A204.1 (cell line): ENCODE data around the gene MPEG1.

Source experiments
- FAIRE-seq: peaks from 2 replicates; lab custom pipeline; 2012; peaks lifted over from hg19 to GRCh38; lab: Jason Lieb, UNC

The MPEG1 gene

DNA sequence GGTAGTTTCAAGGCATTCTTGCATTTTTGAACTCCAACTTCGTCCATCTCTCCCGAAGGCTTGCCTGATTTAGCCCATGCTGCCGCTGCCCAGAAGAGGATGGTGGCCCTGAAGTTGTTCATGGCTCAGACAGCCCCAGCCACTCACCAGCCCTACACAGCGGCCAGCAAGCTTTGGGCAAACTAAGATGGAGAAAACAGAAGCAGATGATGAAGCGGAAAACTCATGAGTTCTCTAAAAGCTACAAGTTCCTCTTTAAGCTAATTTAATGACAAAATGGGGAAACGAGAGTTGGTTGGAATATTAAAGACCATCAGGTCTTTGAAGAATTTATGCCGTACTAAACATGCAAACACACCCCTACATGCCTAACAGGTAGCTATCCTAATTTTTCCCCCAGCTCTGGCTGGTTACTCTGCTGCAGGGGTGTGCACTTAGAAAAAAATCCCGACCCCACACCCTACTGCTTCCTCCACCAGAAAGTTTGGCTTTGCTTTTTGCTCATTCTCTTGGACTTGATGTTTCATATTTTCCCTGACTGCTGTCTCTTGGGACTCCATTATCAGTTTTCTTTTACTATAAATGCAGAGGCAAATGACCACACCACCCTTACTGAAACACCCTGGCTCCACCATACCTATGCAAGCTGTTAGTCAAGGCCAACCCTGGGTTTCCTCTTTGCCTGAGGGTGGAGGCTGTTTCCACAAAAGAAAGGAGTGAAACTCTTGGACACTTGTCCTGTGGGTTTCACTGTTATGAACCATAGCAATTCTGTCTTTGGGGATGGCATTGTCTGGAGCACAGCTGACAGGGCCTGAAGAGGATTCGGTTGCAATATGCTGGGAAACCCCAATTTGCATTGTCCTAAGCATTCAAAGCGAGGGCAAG lies at the start of gene MPEG1:
TSS of gene MPEG1 (minus strand) at position 184 of the 888 bp plus-strand sequence. CDS start at position 122, 62 bp downstream.
- no peak for FAIRE-seq

DNA sequence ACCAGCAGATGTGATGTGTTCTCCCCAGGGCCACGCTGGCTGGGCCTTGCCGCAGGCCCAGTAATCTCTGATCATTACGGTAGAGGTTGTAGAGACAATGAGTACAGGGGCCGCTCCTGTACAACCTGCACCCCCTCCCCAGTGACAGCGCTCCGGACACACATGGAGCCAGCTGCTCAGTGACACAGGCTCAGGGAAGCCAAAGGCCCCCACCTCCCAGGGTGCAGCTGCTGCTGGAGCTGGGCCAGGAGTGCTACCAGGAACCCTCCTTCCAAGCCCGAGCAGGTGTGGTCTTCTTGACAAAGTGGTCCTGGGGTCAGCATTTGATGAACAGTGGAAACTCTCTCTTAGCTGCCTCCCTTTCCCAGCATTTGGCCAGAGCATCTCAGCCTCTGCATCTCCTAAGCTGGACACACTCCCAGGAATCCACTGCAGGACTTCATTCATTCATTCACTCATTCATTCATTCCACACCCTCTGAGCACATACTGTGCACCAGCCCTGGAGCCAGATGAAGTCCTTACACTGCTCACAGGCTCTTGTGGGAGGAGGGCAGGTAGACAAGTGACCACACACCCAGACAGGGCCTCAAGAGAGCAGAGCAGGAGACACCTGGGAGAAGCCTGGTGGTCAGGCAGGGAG lies 49.6 kb upstream of the MPEG1 start:
- FAIRE-seq: no peak

DNA sequence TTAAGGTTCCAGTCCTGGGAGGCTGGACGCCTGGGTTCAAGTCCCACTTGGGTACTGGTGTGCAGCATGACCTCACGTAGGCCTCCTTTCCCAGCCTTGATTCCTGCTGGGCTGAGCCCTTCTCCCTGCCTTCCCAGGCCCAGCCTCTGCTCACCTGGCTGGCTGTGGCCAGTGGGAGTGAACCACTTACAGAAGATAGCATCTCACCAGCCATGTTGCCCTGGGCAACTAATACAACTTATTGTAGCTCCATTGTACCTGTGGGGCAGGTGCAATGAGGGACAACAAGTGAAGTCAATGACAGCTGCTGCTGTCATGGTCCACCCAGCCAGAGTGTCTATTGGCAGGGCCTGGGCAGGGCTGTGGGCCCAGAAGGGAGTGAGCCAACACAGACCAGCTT lies 48.4 kb upstream of the MPEG1 start:
- FAIRE-seq: no peak

DNA sequence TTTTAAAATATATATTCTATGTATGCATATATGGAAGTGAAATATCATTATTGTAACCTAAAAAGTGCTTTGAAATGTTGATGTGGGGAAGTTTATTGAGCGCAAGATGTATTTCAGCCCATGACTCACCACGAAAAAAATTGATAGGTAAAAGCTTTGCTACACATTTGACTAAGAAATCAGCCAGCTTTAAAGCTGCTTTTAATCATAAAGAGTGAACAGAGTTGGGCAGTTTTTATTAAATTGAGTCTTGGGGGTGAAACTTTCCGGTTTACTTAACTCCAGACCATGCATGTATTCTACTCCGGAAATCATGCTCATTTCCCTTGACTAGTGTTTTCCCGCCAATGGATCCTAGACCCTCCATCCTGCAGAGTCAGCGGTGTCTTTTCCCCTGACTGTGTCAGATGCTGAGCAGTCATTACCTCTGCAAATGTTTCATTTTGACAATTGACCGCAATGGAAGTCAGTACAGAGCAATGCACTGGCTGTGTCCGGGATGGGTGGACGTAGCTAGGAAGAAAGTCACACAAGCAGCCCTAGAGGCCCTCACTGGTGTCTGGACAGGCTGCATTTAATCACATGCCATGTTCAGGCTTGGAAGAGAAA lies 47.2 kb upstream of the MPEG1 start:
- FAIRE-seq: no peak

- no peak for FAIRE-seq
These were observed 46.3 kb upstream of the MPEG1 start for GRCh38 chr11:59259047-59259446.

DNA sequence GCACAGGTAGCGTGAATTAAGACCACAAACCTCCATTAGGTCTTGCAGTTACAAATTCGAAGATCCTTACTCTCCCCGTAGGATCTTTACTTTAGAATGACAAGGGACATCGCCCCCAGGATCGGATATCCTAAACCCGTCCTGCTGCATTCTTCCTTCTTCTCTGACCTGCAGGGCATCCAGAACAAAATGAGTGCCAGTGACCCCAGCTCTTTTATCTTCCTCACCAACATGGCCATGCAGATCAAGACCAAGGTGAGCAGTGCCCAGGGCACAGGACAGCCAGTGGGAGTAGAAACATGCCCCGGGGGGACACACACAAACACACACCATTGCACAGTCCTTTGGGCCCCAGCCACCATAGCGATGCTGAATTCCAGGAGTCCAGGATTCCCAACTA lies 42.6 kb upstream of the MPEG1 start:
- FAIRE-seq: no peak

DNA sequence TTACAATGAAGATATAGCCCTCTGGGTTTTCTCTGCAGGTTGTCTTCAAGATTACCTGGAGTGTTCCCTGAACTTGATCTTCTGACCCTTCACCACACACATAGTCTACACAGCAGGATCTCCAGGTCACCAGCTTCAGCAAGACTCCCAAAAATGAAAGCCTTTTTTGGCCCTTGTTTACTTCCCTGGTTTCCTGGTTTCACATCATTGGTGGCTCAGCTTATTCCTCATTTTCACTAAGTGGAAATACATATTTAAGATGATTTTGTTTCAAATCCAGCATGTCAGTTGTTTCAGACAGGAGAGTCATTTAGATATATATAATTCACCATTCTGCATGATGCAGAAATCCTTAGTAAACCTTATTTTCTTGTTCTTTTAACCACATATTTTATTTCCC lies 41.6 kb upstream of the MPEG1 start:
- FAIRE-seq: no peak

DNA sequence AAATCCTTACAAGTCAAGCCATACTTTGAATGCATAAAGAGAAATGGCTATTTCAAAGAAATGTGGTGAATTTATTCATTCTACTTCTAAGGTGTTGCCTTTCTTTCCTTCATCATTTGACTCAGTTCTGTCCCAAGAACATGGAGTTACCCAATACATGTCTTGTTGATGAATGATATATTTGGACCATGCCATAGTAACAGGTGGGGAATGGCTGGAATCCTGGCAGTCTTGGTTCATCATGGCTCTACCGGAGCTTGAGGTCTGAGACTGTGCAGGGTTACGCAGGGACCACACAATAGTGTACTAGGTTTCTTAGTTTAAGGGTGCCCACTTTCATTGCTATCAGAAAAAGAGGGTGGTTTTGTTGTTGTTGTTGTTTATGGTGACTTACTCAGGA lies 40.3 kb upstream of the MPEG1 start:
- no peak for FAIRE-seq

DNA sequence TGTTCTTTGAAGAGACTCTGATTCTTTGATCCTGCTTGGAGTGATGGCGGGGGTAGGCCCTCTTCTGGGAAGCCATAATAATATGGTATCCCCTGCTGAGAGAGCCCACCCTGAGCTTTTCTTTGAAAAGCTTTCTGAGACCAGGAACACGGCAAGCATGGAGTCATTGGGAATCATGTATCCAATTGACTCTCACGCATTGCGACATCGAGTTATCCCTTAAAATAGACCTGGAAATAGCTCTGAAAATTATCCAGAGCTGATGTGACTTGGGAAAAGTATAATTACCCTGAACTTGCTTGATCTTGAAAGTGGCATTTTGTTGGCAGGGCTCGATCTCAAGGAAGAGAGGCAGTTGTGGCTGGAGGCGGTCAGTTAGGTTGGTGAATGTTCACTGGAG lies 36.8 kb upstream of the MPEG1 start:
- FAIRE-seq: no peak

DNA sequence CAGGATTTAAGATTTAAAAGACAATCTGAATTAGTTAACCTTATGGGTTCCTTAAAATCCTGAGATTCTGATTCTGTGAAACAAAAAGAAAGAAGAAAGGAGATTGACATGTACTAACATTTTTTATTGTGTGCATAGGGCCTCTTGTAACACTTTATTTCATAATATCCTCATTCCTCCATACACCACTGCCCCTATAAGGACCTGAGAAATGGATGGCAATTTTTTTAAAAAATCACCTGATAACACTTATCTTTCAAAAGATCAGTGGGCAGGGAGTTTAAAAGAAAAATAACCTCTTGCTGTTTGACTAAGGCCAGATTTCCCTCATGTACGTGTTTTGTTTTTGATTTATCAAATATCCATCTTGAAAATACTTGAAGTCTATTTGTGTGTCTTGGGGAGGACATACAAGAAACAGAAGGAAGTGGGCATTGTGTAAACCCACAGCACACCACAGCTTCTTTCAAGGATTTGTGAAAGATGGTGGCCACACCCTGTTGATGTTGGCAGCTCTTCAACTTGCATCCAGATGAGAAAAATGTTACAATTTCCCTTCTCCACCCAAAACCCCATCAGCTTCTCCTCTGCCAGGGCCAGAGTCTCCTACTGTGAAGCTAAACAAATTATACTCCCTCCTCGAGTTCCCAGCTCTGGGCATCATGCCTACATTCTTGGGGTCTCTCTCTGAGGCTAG lies 35.0 kb upstream of the MPEG1 start:
- no peak for FAIRE-seq

GRCh38 chr11:59243633-59244032 lies 30.9 kb upstream of the MPEG1 start:
- no peak for FAIRE-seq

GRCh38 chr11:59240322-59240721 lies 27.6 kb upstream of the MPEG1 start:
- FAIRE-seq: peak; percentile 19

DNA sequence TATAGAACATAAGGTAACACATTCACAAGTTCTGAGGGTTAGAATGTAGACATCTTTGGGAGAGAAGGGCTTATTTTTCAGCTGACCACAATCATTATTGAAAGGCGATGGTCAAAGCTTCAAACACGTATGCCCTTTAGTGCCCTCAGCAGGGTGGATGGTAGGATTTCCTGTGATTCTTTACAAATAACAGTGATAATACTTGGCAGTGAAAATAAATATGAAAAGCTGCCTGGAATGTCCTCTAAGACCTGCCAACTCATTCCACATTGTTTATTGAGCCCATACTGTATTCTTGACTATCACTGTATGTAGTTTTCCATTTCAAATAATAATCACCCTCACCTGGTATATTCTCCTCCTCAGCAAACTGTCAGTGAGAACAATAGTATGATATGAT lies 13.7 kb upstream of the MPEG1 start:
- FAIRE-seq: no peak

GRCh38 chr11:59225017-59225416 lies 12.3 kb upstream of the MPEG1 start:
- no peak for FAIRE-seq

DNA sequence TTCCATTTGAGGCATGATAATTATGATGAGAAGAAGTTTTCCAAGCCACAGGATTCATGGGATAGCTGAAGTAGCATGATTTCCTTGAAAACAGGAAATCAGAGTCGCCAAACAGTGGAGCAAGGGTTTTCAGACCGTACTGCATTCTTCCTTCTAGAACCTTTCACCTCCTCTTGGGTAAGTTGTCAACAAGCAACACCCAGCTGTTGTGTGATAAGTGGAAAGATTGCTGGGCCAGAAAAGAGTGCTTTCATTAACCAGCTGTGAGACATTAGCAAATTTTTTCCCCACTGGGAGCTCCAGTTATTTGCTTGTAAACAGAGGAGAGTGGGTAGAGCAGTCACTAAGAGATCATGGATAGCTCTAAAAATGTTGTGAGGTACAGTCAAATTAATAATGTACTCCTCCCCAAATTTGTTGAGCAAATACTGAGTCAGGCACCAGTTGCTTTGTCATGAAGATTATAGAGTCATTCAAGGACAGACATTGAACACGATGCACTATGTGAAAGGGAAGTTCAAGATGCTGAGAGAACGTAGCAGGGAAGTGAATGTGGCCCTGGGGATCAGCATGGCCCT lies 11.7 kb upstream of the MPEG1 start:
- FAIRE-seq: no peak

DNA sequence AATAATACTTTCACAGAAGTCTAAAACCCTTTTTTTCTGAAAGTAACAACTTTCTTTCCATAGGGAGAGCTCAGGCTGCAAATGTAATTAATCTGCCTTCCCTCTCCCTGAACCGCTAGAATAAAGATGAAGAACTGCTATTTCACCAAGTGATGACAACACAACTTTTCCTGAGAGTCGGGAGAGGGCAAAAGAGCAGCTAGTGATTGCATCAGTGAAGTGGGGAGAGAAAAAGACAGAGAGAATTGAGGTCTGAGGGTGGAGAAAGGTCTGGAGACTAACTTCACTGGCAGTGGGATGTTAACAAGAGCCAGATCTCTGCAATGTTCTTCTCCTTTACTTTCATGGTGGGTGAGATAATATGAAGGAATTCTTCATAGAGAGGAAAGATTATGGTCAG lies 10.9 kb upstream of the MPEG1 start:
- FAIRE-seq: no peak

- no peak for FAIRE-seq
These were observed 10.4 kb upstream of the MPEG1 start for GRCh38 chr11:59223177-59223576.

- FAIRE-seq: no peak
These were observed 9.8 kb upstream of the MPEG1 start for GRCh38 chr11:59222464-59223060.

- FAIRE-seq: no peak
These were observed 8.7 kb upstream of the MPEG1 start for GRCh38 chr11:59221441-59221840.

GRCh38 chr11:59219836-59220235 lies 7.1 kb upstream of the MPEG1 start:
- no peak for FAIRE-seq

DNA sequence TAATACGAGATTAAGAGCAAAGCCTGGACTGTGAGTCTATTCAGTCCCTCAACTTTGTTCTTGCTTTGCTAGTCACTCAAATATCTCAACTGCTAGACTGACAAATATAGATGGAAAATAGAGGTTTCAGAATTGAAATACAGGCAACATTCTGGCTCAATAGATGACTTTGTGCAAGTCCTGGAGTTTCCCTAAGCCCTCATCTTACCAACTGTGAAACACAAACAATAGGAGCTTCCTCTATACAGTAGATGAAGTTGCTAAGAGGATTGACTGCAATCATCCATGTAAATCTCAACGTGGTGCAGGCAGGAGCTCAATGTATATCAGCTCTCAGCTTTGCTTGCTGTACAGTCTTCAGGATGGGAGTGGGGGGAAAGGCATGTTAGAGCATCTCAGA lies 6.2 kb upstream of the MPEG1 start:
- FAIRE-seq: no peak

GRCh38 chr11:59218319-59218718 lies 5.6 kb upstream of the MPEG1 start:
- no peak for FAIRE-seq
